ENCODE results near the gene RGS10. TPM values are rescaled to one million over a fixed set of nuclear protein-coding genes. Genes with fewer than 3 reads are reported as not detected.

RGS10 gene
- polyA plus RNA-seq, 3 donors = 57.1 to 87.2 (median 75.8) TPM

DNA sequence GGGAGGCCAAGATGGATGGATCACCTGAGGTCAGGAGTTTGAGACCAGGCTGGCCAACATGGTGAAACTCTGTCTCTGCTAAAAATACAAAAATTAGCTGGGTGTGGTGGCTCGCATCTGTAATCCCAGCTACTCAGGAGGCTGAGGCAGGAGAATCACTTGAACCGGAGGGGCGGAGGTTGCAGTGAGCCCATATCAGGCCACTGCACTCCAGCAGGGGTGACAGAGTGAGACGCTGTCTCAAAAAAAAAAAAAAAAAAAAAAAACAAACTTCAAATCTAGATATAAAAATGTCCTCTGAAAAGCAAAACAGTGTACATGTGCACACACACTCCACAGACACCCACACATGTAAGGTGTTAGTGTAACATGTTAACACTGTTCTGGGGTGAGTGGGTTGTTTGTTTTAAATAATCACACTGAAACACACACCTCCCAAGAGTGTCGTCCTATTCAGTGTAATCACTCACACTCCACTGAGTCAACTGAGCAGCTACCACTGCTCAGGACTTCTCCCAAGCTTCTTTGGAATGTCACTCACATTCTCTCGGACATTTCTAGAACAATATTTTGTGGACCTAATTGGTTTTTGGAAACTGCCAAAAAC is 12.8 kb upstream of the RGS10 start:
- 100% methylated on average over 2 of the region's 6 CpGs for WGBS (ENCODE audit: insufficient coverage)
- intact Hi-C loops (cut with micrococcal nuclease) = no loop called here

DNA sequence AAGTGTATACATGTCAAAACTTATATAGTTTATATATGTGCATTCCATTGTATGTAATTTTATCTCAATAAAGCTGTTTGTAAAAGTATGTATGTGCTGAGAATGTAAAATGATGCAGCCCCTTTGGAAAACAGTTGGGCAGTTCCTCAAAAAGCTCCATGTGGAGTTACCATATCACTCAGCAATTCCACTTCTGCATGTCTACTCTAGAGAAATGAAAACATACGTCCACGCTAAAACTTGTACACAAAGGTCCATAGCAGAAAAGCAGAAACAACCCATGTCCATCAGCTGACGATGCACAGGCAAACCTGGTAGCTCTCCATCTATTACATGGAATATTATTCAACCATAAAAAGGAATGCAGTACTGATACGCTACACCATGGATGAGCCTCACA is 8.3 kb upstream of the RGS10 start:
- no peak overlapping the region for H3K4me3 ChIP-seq (replicated peaks in 1 of 3; ENCODE audit: low read depth in 2 of 3, low read length in 3 of 3)
- H2AFZ ChIP-seq (ENCODE audit: insufficient read depth, low read depth, low read length, poor library complexity, severe bottlenecking) = no peak overlapping the region
- intact Hi-C loops (cut with micrococcal nuclease) = no loop called here
- TF ChIP-seq, protein P1, sequence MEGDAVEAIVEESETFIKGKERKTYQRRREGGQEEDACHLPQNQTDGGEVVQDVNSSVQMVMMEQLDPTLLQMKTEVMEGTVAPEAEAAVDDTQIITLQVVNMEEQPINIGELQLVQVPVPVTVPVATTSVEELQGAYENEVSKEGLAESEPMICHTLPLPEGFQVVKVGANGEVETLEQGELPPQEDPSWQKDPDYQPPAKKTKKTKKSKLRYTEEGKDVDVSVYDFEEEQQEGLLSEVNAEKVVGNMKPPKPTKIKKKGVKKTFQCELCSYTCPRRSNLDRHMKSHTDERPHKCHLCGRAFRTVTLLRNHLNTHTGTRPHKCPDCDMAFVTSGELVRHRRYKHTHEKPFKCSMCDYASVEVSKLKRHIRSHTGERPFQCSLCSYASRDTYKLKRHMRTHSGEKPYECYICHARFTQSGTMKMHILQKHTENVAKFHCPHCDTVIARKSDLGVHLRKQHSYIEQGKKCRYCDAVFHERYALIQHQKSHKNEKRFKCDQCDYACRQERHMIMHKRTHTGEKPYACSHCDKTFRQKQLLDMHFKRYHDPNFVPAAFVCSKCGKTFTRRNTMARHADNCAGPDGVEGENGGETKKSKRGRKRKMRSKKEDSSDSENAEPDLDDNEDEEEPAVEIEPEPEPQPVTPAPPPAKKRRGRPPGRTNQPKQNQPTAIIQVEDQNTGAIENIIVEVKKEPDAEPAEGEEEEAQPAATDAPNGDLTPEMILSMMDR (IDR thresholded peaks at IDR 0.05) = no peak
- Mint-ChIP-seq H3K4me1 (no peaks in the 10 kb centered on the region), H3K27me3 (ENCODE audit: low read depth in 3 of 3) (peaks cover 7 to 13% (median 13%) of the 10 kb centered on the region in 3 donors), H3K27ac (no peak overlapping the region), H3K36me3 (no peaks in the 10 kb centered on the region), H3K9me3 (peaks cover 0 to 2% (median 0%) of the 10 kb centered on the region in 7 donors), H3K4me3 (no peak overlapping the region)
- H3K4me2 ChIP-seq (replicated peaks; ENCODE audit: extremely low read depth, low read length, poor library complexity, severe bottlenecking) = no peak overlapping the region
- no peaks in the 10 kb centered on the region for H3K79me2 ChIP-seq (ENCODE audit: insufficient read depth, low read length)
- no peaks in the 10 kb centered on the region for H3K4me1 ChIP-seq (ENCODE audit: control insufficient read depth in 1 of 2, insufficient read depth in 2 of 2, low read length in 2 of 2)
- H4K20me1 ChIP-seq (ENCODE audit: insufficient read depth, low read length) = no peaks in the 10 kb centered on the region
- WGBS (ENCODE audit: insufficient coverage) = 55% methylated on average over 4 of the region's 4 CpGs
- no peak for DNase-seq
- H3K36me3 ChIP-seq (replicated peaks in 1 of 2; ENCODE audit: control insufficient read depth in 1 of 2, insufficient read depth in 2 of 2, low read length in 2 of 2) = no peaks in the 10 kb centered on the region
- no peaks in the 10 kb centered on the region for H3K27me3 ChIP-seq (ENCODE audit: control insufficient read depth in 2 of 2, insufficient read depth in 2 of 2, low read length in 2 of 2)
- H3K9me3 ChIP-seq (replicated peaks in 1 of 2; ENCODE audit: control insufficient read depth in 1 of 2, insufficient read depth in 1 of 2, low read length in 2 of 2) = no peaks in the 10 kb centered on the region
- H3K27ac ChIP-seq (ENCODE audit: low read depth in 1 of 2, low read length in 2 of 2) = no peak overlapping the region
- H3K9ac ChIP-seq (ENCODE audit: insufficient read depth, low read length, poor library complexity, severe bottlenecking) = no peak overlapping the region

More for the DNA sequence above, 12.8 kb upstream of the RGS10 start:
- H3K4me1 ChIP-seq (ENCODE audit: control insufficient read depth in 1 of 2, insufficient read depth in 2 of 2, low read length in 2 of 2) = no peaks in the 10 kb centered on the region
- no peak for DNase-seq
- H4K20me1 ChIP-seq (ENCODE audit: insufficient read depth, low read length) = no peaks in the 10 kb centered on the region
- H3K27ac ChIP-seq (ENCODE audit: low read depth in 1 of 2, low read length in 2 of 2) = no peak overlapping the region
- TF ChIP-seq, protein P1 (IDR thresholded peaks at IDR 0.05) = no peak
- H3K9ac ChIP-seq (ENCODE audit: insufficient read depth, low read length, poor library complexity, severe bottlenecking) = no peak overlapping the region
- no peak overlapping the region for H2AFZ ChIP-seq (ENCODE audit: insufficient read depth, low read depth, low read length, poor library complexity, severe bottlenecking)
- H3K27ac Mint-ChIP-seq = no peak overlapping the region
- H3K4me2 ChIP-seq (replicated peaks; ENCODE audit: extremely low read depth, low read length, poor library complexity, severe bottlenecking) = no peak overlapping the region
- H3K4me3 ChIP-seq (replicated peaks in 1 of 3; ENCODE audit: low read depth in 2 of 3, low read length in 3 of 3) = no peak overlapping the region
- H3K79me2 ChIP-seq (ENCODE audit: insufficient read depth, low read length) = no peaks in the 10 kb centered on the region
- no peak overlapping the region for H3K4me3 Mint-ChIP-seq
- no peaks in the 10 kb centered on the region for H3K27me3 ChIP-seq (ENCODE audit: control insufficient read depth in 2 of 2, insufficient read depth in 2 of 2, low read length in 2 of 2)
- no peaks in the 10 kb centered on the region for H3K36me3 Mint-ChIP-seq
- no peaks in the 10 kb centered on the region for H3K9me3 ChIP-seq (replicated peaks in 1 of 2; ENCODE audit: control insufficient read depth in 1 of 2, insufficient read depth in 1 of 2, low read length in 2 of 2)
- H3K36me3 ChIP-seq (replicated peaks in 1 of 2; ENCODE audit: control insufficient read depth in 1 of 2, insufficient read depth in 2 of 2, low read length in 2 of 2) = no peaks in the 10 kb centered on the region
- H3K27me3 Mint-ChIP-seq (ENCODE audit: low read depth in 3 of 3) = peaks cover under 1 to 4% (median 4%) of the 10 kb centered on the region in 3 donors
- H3K4me1 Mint-ChIP-seq = no peaks in the 10 kb centered on the region
- peaks cover 0 to 9% (median 2%) of the 10 kb centered on the region in 7 donors for H3K9me3 Mint-ChIP-seq
